BE2C (cell line): ENCODE results near the gene IGHMBP2.

ENCODE experiments used
- DNase-seq: peaks from one replicate; pipeline ENCODE4 v3.0.0-alpha.2; 2020
- H3K27me3 ChIP-seq: fragments of 250-450 bp; sonication (Bioruptor Pico); 2 replicates; pipeline ENCODE4 v1.5.1; 2020; ENCODE audit warnings: mild to moderate bottlenecking
- H3K36me3 ChIP-seq: fragments of 250-450 bp; sonication (Bioruptor Pico); 2 replicates; pipeline ENCODE4 v1.5.1; 2020; ENCODE audit warnings: mild to moderate bottlenecking
- H3K4me1 ChIP-seq: fragments of 250-450 bp; sonication (Bioruptor Pico); 2 replicates; pipeline ENCODE4 v1.5.1; 2020
- H3K4me3 ChIP-seq: 2 replicates; pipeline ENCODE4 v1.5.1; 2011; ENCODE audit warnings: low read depth, low read length
- H3K9me3 ChIP-seq: fragments of 250-450 bp; sonication (Bioruptor Pico); 2 replicates; pipeline ENCODE4 v1.5.1; 2020
- CTCF ChIP-seq: IDR thresholded peaks from 2 replicates; pipeline ENCODE4 v1.5.1; 2012; ENCODE audit warnings: mild to moderate bottlenecking, low read depth, low read length

The IGHMBP2 gene

GRCh38 chr11:68959465-68960293 lies 56.0 kb downstream of the IGHMBP2 start:
- no peak for DNase-seq
- no peaks in the 10 kb centered on the region for H3K36me3 ChIP-seq
- TF ChIP-seq CTCF = no peak
- no peaks in the 10 kb centered on the region for H3K27me3 ChIP-seq
- H3K4me3 ChIP-seq = no peak overlapping the region
- H3K4me1 ChIP-seq = no peaks in the 10 kb centered on the region
- H3K9me3 ChIP-seq = peaks cover 3% of the 10 kb centered on the region; the same call in 1 of the 2 replicates

GRCh38 chr11:68960294-68961071 lies 56.8 kb downstream of the IGHMBP2 start:
- no peaks in the 10 kb centered on the region for H3K27me3 ChIP-seq
- TF ChIP-seq CTCF = no peak
- DNase-seq = no peak

GRCh38 chr11:68961245-68961644 lies 57.6 kb downstream of the IGHMBP2 start:
- H3K9me3 ChIP-seq = peaks cover 3% of the 10 kb centered on the region; the same call in 1 of the 2 replicates
- TF ChIP-seq CTCF = no peak

More at GRCh38 chr11:68960294-68961071, 56.8 kb downstream of the IGHMBP2 start:
- Histone ChIP-seq H3K9me3 (peaks cover 3% of the 10 kb centered on the region; the same call in 1 of the 2 replicates), H3K36me3 (no peaks in the 10 kb centered on the region), H3K4me3 (no peak overlapping the region), H3K4me1 (no peaks in the 10 kb centered on the region)

GRCh38 chr11:68962527-68963250 lies 59.0 kb downstream of the IGHMBP2 start:
- DNase-seq = no peak
- no peak for TF ChIP-seq CTCF
- peaks cover 3% of the 10 kb centered on the region; the same call in 1 of the 2 replicates for H3K9me3 ChIP-seq

More at GRCh38 chr11:68961245-68961644, 57.6 kb downstream of the IGHMBP2 start:
- Histone ChIP-seq H3K36me3 (no peaks in the 10 kb centered on the region), H3K4me3 (no peak overlapping the region), H3K27me3 (no peaks in the 10 kb centered on the region), H3K4me1 (peaks cover 6% of the 10 kb centered on the region; the same call in 1 of the 2 replicates)
- no peak for DNase-seq

GRCh38 chr11:68963779-68964178 lies 60.1 kb downstream of the IGHMBP2 start:
- H3K4me1 ChIP-seq = peaks cover 9% of the 10 kb centered on the region; the same call in 1 of the 2 replicates
- H3K36me3 ChIP-seq = no peaks in the 10 kb centered on the region
- TF ChIP-seq CTCF = no peak
- peaks cover 3% of the 10 kb centered on the region; the same call in 1 of the 2 replicates for H3K9me3 ChIP-seq
- DNase-seq = no peak
- H3K4me3 ChIP-seq = no peak overlapping the region
- no peaks in the 10 kb centered on the region for H3K27me3 ChIP-seq

More at GRCh38 chr11:68962527-68963250, 59.0 kb downstream of the IGHMBP2 start:
- Histone ChIP-seq H3K4me3 (no peak overlapping the region), H3K27me3 (no peaks in the 10 kb centered on the region), H3K4me1 (peaks cover 9% of the 10 kb centered on the region; the same call in 1 of the 2 replicates), H3K36me3 (no peaks in the 10 kb centered on the region)
